Tibial nerve (tissue), 4 donors: ENCODE results near the gene COL9A3. TPM values are rescaled to one million over a fixed set of nuclear protein-coding genes. Genes with fewer than 3 reads are reported as not detected.

Source experiments
- DNase-seq, 2 donors: peaks; one replicate each; pipeline ENCODE4 v3.0.0-alpha.2; 2019; ENCODE audit warnings: low spot score in 2 of 2
- H3K27ac ChIP-seq, 4 donors: fragments of 200-600 bp; sonication (generic) in 3 of 4; one replicate each; pipeline ENCODE4 v1.5.1; 2017 to 2019; ENCODE audit warnings: mild to moderate bottlenecking in 1 of 4
- H3K27me3 ChIP-seq, 2 donors: fragments of 200-600 bp; sonication (generic) in 1 of 2; one replicate each; pipeline versions ENCODE4 v1.5.1 to v1.6.0; 2017 to 2019
- H3K36me3 ChIP-seq, 3 donors: fragments of 200-600 bp; sonication (generic); one replicate each; pipeline ENCODE4 v1.5.1; 2018 to 2019
- H3K4me1 ChIP-seq, 4 donors: fragments of 200-600 bp; sonication (generic) in 3 of 4; one replicate each; pipeline ENCODE4 v1.5.1; 2017 to 2019
- H3K4me3 ChIP-seq, 4 donors: fragments of 200-600 bp; sonication (generic) in 3 of 4; one replicate each; pipeline ENCODE4 v1.5.1; 2017 to 2019; ENCODE audit warnings: mild to moderate bottlenecking in 1 of 4, moderate library complexity in 1 of 4
- H3K9me3 ChIP-seq, 4 donors: fragments of 200-600 bp; sonication (generic) in 3 of 4; one replicate each; pipeline ENCODE4 v1.5.1; 2017 to 2019
- CTCF ChIP-seq, 5 experiments: fragments of 200-600 bp in 3 of 5; fragments of 450-650 bp in 2 of 5; sonication (generic) in 3 of 5; IDR thresholded peaks; one replicate each; pipeline ENCODE4 v1.5.1; 2016 to 2019; ENCODE audit warnings: antibody characterized with exemption in 5 of 5, mild to moderate bottlenecking in 3 of 5, moderate library complexity in 2 of 5
- EP300 ChIP-seq, 2 donors: sonication (generic); formaldehyde crosslinking; IDR thresholded peaks; one replicate each; pipeline ENCODE4 v1.6.1; 2017; ENCODE audit warnings: antibody characterized with exemption in 2 of 2, mild to moderate bottlenecking in 1 of 2
- POLR2A ChIP-seq, 2 donors: fragments of 450-650 bp; IDR thresholded peaks; one replicate each; pipeline ENCODE4 v1.6.1; 2017; ENCODE audit warnings: antibody characterized with exemption in 2 of 2, mild to moderate bottlenecking in 2 of 2, moderate library complexity in 2 of 2
- WGBS, 2 donors: methylation state at CpG; one replicate each; pipeline ENCODE4 v1.1.5; 2018; 5-methylcytosine and 5-hydroxymethylcytosine counted together
- total RNA-seq, 4 donors: library from RNA; depleted of rRNA; stranded (reverse); fragments of >200 nt; gene quantifications; one replicate each; pipeline ENCODE4 v1.1.0, GENCODE V29; 2016

Gene COL9A3
- total RNA-seq, 4 donors from 2014 or later = 51.3 to 81.2 (median 63.5) TPM

DNA sequence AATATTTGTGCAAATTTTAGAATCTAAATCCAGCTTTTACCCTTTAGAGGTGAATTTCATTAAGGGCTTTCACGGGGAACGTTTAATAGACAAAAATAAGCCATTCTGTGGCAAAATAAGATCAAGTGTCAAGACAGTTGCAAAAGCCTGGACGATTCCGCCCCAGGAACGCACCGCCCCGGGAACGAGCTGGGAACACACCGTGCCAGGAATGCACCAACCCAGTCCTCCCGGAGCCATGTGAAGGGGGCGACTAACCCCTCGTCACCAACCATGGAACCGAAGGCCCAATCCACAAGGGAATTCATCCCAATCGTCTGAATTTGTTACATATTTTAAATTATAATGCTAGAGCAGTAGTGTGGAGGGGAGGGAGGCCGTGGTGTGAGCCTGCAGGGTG lies 65.6 kb downstream of the COL9A3 start:
- H3K27me3 ChIP-seq = no peaks in the 10 kb centered on the region
- H3K27ac ChIP-seq = no peak overlapping the region
- no peaks in the 10 kb centered on the region for H3K9me3 ChIP-seq
- no peak for DNase-seq
- TF ChIP-seq POLR2A (IDR thresholded peaks at IDR 0.05) = no peak
- TF ChIP-seq CTCF (IDR thresholded peaks at IDR 0.05) = no peak
- no peak for TF ChIP-seq EP300 (IDR thresholded peaks at IDR 0.05)
- peaks cover 0 to 59% (median 0%) of the 10 kb centered on the region in 3 donors for H3K36me3 ChIP-seq
- 86 to 89% methylated on average over 15 of the region's 15 CpGs for WGBS, 2 donors
- H3K4me3 ChIP-seq = no peak overlapping the region
- H3K4me1 ChIP-seq = peaks cover 0 to 6% (median under 1%) of the 10 kb centered on the region in 4 donors

- H3K27ac ChIP-seq = no peak overlapping the region
- H3K4me3 ChIP-seq = no peak overlapping the region
- peaks cover 0 to 74% (median 12%) of the 10 kb centered on the region in 3 donors for H3K36me3 ChIP-seq
- WGBS, 2 donors = 68 to 78% methylated on average over 8 of the region's 8 CpGs
- TF ChIP-seq POLR2A (IDR thresholded peaks at IDR 0.05) (no peak), CTCF (IDR thresholded peaks at IDR 0.05) (no peak), EP300 (IDR thresholded peaks at IDR 0.05) (no peak)
- no peaks in the 10 kb centered on the region for H3K27me3 ChIP-seq
- H3K9me3 ChIP-seq = no peaks in the 10 kb centered on the region
- peaks cover 0 to 7% (median 0%) of the 10 kb centered on the region in 4 donors for H3K4me1 ChIP-seq
- no peak for DNase-seq
These were observed 67.7 kb downstream of the COL9A3 start for GRCh38 chr20:62884556-62884955.

- Histone ChIP-seq H3K27ac (no peak overlapping the region), H3K4me1 (peaks cover 0 to 7% (median 0%) of the 10 kb centered on the region in 4 donors), H3K9me3 (no peaks in the 10 kb centered on the region), H3K27me3 (no peaks in the 10 kb centered on the region), H3K4me3 (no peak overlapping the region), H3K36me3 (peaks cover 4 to 74% (median 18%) of the 10 kb centered on the region in 3 donors)
- DNase-seq = no peak
- TF ChIP-seq CTCF (IDR thresholded peaks at IDR 0.05) (no peak), POLR2A (IDR thresholded peaks at IDR 0.05) (no peak), EP300 (IDR thresholded peaks at IDR 0.05) (no peak)
- 78 to 79% methylated on average over 20 of the region's 20 CpGs for WGBS, 2 donors
These were observed 68.4 kb downstream of the COL9A3 start for GRCh38 chr20:62885046-62885895.

GRCh38 chr20:62885896-62886708 lies 69.3 kb downstream of the COL9A3 start:
- Histone ChIP-seq H3K36me3 (peaks cover 4 to 74% (median 19%) of the 10 kb centered on the region in 3 donors), H3K27ac (no peak overlapping the region), H3K4me3 (no peak overlapping the region), H3K27me3 (no peaks in the 10 kb centered on the region), H3K4me1 (peaks cover 0 to 7% (median 0%) of the 10 kb centered on the region in 4 donors), H3K9me3 (no peaks in the 10 kb centered on the region)
- WGBS, 2 donors = 81 to 83% methylated on average over 21 to 23 of the region's 23 CpGs
- no peak for TF ChIP-seq CTCF (IDR thresholded peaks at IDR 0.05)
- TF ChIP-seq POLR2A (IDR thresholded peaks at IDR 0.05) = no peak
- no peak for TF ChIP-seq EP300 (IDR thresholded peaks at IDR 0.05)
- no peak for DNase-seq

- Histone ChIP-seq H3K4me3 (no peak overlapping the region), H3K27me3 (no peaks in the 10 kb centered on the region), H3K9me3 (no peaks in the 10 kb centered on the region), H3K36me3 (peaks cover 4 to 74% (median 24%) of the 10 kb centered on the region in 3 donors), H3K27ac (no peak overlapping the region), H3K4me1 (peaks cover 0 to 7% (median 0%) of the 10 kb centered on the region in 4 donors)
- 73 to 76% methylated on average over 7 of the region's 7 CpGs for WGBS, 2 donors
- TF ChIP-seq EP300 (IDR thresholded peaks at IDR 0.05) (no peak), POLR2A (IDR thresholded peaks at IDR 0.05) (no peak), CTCF (IDR thresholded peaks at IDR 0.05) (no peak)
- no peak for DNase-seq
These were observed 69.8 kb downstream of the COL9A3 start for GRCh38 chr20:62886709-62887058.
